ENCODE results near the gene ITGAV.

DNA sequence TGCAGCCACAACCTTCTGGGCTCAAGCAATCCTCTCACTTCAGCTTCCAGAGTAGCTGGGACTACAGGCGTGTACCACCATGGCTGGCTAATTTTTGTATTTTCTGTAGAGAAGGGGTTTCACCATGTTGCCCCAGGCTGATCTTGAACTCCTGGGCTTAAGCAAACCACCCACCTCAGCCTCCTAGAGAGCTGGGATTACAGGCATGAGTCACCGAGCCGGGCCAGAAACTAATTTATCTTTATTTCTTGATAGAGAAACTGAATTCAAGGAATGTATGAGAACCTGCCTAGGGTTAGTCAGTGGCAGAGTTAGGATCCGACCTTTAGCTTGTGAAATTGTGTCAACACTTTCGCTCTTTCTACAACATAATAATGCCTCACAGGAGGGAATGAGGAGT is 19.3 kb upstream of the ITGAV start:
- TF ChIP-seq, protein P1, sequence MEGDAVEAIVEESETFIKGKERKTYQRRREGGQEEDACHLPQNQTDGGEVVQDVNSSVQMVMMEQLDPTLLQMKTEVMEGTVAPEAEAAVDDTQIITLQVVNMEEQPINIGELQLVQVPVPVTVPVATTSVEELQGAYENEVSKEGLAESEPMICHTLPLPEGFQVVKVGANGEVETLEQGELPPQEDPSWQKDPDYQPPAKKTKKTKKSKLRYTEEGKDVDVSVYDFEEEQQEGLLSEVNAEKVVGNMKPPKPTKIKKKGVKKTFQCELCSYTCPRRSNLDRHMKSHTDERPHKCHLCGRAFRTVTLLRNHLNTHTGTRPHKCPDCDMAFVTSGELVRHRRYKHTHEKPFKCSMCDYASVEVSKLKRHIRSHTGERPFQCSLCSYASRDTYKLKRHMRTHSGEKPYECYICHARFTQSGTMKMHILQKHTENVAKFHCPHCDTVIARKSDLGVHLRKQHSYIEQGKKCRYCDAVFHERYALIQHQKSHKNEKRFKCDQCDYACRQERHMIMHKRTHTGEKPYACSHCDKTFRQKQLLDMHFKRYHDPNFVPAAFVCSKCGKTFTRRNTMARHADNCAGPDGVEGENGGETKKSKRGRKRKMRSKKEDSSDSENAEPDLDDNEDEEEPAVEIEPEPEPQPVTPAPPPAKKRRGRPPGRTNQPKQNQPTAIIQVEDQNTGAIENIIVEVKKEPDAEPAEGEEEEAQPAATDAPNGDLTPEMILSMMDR (conservative IDR thresholded peaks at IDR 0.05 in 1 of 2, IDR thresholded peaks at IDR 0.05 in 1 of 2; ENCODE audit: low read depth in 1 of 2, low read length in 2 of 2), result no peak
- no peak for TF ChIP-seq EZH2 (IDR thresholded peaks at IDR 0.05; ENCODE audit: low read length, missing control alignments)
